D341Med (cell line): ENCODE data around the gene TEAD1.

Source experiments
- DNase-seq: peaks from one replicate; pipeline ENCODE4 v3.0.0; 2012; ENCODE audit warnings: low spot score

The TEAD1 gene

DNA sequence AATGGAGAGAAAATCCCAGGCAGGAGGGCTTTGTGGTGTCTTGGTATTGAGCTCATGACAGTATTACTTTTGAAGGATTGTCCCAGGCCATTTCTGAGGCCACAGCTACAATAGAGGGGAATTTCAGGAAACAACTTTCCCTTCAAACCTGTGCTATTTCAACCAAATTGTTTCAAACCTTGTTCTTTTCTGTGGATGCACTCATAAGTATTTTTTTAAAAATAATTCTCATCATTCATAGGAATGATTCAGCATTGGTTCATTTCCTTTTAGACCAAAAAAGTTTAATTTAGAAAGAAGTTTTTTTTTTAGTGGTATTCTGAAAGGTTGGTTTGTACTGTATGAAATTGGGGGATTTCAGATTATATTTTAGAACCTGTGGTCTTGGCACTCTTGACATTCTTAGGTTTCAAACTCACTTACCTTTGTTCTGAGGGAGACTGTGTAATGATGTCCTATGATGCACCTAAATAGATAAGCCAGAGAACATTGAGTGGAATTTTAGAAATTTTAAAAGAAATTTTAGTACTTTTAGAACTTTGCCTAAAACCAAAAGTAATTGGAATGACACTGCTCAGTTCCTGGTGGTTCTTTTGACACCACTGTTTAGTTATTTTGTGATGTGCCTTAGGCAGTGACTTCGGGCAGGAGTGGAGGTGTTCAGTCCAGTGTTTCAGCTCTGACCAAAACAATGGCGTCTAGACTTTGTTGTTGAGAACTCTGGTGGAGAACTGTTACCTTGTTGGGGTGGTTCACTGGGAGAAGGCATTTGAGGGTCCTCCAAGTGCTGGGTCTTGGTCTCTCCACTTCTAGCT lies 12.2 kb downstream of the TEAD1 start:
- no peak for DNase-seq

DNA sequence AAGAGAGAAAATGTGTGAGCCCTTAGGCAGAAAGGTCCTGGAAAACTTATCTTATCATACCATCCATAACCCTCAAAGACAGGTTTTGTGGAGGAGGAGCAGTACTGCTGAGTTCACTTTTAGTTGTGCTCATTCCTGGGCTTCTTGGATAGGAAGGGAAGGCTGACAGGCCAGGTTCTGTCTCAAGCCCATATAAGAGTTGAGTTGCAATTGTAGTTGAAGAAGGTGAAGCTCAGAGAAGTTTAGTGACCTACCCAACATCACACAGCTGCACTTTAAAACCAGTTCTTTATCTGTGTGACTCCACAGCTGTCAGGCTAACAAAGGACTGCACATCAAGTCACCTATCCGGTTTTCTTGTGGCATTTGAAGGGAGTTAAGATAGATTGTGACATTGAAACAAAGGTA lies 13.0 kb downstream of the TEAD1 start:
- DNase-seq = no peak

DNA sequence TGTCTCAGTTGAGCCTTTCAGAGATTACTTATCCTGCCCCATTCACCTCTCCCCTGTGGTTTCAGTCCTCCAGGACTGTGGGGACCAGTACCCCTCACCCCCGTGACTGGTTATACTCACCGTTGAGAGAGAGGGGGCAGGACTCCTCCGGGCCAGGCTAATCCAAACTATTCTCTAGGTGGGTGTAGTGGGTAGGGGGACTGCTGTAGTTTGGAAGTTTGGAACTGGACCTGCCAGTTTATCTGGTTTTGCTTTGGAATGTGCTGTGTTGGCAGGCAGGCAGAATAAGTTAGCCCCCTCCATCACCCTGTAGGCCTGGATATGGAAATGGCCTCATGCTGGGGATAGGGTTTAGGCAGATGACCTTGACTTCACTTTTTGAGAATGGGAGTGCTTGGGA lies 13.5 kb downstream of the TEAD1 start:
- no peak for DNase-seq

DNA sequence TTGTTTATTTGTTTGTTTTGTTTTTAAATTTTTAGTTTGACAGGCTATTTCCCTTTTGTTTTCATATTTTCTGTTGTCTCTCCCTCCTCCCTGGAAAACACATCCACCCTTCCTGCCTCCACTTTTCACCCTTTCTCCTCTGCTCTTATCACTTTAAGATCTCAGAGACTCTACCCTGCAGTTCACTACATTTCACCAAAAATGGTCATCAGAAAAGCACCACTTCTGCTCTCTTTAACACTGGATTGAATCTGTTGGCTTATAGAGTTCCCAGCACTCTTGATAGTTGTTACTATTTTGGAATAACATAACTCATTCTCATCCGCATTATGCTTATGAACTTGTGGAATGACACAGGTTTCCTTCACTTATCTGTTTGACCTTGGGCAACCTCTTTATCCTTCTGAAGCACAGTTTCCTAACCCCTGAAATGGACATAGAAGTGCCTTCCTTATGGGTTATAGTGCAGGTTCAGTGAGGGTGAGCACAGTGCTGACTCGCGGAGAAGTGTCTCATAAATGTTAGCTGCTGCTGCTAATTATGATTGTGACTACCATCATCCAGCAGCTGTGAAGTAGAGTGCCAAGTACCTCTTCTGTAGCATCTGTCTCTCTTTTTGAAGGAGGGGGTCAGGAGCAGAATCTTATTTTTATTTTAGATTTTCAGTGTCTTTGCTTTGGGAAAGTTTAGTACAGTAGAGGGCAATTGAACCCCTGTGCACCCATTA lies 15.0 kb downstream of the TEAD1 start:
- DNase-seq = no peak

DNA sequence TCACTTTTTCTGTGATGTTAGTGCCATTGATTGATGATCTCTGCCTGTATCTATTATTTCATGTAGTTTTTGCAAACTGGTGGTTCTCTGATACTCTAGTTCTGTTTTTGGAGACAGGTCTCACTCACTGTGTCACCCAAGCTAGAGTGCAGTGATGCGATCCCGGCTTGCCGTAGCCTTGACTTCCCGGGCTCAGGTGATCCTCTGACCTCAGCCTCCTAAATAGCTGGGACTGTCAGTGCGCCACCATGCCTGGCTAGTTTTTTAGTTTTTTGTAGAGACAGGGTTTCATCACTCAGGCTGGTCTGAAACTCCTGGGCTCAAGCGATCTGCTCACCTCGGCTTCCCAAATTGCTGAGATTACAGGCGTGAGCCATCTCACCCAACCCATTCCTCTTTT lies 16.4 kb downstream of the TEAD1 start:
- no peak for DNase-seq

DNA sequence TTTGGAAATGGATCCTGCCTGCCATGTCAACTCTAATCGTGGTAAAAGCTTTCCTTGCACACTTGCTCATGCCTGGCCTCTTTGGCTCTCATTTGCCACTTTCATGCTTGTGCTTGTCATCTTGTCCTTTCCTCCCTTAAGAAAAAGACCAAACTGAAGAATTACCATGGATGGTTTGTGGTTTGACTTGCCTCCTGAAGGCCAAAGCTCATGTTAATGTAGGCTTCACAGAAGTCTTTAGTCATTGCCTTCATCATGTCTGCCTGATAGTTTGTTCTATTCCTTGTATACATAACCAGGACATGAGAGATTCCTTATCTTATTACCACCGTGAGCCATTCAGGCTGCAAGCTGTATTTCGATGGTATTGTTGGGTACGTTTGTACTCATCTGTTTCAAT lies 17.3 kb downstream of the TEAD1 start:
- no peak for DNase-seq

DNA sequence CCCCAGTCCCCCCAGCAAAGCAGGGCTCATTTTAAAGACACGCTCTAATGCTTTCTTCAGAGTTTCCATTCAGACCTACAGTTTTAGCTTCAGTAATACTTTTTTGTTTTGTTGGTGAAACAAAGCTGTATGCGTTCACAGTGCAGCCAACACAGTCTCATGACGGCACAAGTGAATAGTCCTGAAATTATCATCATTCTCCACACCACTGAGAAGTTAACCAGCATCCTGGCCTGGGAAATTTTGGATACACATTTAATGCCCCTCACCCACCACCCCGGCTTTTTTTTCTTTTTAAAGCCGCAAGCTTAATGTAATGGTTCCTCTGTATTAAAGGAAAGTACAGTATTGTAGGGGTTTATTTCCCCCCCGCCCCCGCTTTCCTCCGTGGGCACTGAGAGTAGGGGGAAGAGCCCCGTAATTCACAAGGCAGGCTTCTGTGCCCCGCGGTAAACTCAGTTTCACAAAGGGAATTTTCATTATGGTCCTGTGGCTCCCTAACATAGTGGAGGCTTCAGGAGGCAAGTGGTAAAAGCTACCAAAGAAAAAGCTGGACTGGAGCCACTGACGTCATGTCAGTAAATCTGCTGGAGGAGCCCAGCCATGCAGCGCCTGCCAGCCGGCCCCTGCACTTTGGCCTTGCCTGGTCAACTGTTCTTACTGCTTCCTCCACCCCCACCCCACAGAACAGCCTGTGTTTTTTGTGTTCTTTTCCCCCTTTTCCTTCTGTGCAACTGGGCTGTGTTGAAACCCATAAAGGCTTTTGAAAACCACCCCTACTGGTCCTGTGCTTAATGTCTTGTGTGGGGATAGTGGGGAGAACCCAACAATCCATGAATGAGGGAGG lies 18.2 kb downstream of the TEAD1 start:
- DNase-seq = peak; percentile 47

DNA sequence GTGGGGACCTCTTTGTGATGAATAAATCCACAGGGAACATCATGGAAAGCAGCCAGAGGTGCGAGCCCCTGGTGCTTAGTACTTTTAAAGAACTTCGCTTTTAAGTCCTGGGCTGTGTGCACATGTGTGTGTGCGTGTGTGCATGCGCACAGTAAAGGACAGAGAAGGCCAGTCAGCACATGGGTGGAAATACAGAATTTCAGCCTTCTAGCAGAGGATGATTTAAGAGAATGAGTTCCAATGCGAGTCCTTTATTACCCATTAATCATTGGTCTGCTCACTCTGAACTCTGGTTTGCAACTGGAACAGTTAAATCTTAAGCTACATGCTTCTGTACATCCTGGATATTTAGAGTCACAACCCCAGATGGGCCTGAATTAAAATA lies 18.9 kb downstream of the TEAD1 start:
- DNase-seq = no peak

DNA sequence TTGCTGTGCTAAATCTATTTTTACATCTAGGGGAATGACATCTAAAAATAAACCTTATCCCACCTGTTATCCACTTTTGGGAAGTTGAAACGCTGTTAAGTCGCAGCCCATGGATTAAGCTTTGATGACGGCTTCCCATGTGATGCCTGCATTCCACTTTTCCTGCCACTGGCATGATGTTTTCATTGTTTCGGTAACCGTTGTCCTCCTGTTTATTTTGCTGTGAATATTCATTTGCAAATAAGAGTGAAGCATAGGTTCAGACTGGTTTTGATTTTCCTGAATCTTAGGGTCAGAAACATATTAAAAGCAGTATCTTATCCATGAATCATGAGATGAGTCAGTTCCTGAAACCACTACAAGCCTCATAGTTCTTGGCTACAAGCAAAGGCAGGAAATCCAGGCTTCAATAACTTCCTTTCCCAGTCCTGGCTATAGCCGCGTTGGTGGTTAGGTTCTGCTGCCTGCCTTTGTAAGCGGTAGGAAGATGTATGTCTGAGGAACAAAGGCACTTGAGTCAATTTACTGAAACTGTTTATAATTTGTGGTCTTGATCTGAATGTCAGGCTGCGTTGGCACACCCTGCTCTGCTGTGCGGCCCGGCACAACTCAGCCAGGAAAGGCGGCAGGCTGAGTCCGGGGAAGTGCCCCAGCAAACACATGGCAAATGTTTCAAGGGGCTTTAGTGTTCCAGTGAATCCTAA lies 19.4 kb downstream of the TEAD1 start:
- DNase-seq = no peak

DNA sequence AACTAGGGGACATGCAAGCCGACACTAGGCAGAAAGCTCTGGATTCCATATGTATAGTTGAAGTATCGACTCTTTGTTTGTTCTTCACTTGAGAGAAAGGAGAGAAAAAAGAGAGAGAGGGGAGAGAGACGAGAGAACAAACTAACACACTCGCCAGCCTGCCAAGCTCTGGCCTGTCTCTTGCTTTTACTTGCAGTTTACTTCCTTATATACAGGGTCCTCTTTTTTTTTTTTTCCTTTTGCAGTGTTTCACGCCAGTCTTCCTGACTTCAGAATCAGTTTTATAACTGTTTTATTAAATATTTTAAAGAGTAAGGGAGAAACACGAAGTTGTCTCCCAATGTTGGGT lies 19.9 kb downstream of the TEAD1 start:
- DNase-seq = no peak

DNA sequence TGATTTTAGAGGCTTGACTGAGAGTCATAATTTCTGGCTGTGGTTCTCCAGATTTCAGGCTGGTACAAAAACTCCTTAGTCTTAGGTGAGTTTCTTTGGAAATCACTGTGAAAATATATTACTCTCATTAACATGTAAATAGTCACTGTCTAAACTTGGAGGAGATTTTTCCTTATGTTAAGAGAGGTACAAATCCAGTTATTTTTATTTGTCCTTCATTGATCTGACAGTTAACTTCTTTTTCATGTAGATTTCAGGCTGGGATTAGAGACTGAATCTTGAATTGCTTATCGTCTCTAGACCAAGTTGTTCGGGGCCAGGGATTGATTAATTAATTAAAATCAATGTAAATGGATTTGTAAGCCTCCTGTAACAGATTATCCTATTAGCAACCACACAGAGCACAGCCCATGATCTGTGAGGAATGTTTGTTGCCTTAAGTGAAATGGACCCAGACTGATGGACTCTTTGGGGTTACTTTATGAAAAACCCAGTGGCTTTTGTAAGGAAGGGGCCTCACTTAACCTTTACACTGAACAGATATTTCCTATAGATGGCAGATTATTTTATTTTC lies 21.1 kb downstream of the TEAD1 start:
- peak; percentile 44 for DNase-seq

DNA sequence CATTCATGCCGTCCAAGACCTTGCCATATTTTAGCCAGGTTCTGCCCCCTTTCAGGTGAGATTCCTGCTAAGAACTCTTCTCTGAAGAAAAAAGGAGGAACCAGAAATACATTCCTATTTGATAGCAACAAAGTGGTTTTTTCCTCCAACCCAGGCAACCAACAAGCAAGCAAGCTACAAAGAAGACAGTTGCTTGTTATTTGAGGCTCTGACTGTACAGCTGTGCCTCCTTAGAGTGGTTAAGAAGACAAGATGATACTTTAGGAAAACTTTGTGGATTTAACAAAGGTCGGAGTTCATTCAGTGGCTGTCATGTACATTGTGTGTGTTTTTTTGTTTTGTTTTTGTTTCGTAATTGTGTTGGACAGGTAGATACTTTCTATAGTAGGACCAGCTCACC lies 21.7 kb downstream of the TEAD1 start:
- no peak for DNase-seq

DNA sequence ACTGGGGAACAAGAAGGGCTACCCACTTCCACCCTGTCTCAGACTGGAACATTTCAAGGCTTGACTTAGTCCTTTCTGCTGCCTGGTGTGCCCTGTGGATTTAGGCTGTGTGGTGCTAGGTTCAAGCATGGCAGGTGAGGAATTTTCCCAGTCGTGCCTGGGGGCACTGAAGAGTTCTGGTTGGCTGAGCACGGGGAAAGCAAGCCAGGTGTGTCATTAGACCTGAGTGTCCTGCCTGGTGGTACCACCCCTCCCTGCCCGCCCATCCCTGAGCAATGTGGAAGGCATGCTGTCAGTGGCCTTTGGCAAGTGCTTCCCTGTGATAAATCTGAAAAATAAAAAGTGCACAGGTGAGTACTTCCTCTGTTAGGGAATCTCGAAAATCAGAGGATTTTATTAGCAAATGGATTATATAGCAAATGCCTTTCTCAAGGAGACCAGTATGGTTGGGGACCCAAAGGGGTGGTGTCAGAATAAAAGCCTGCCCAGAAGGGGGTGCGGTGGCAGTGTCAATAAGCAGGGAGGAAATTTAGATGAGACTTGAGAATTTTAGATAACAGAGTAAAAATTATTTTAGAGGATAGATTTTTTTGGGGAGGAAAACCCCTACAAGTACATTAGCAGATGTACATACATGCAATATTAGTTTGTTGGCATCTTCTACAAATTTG lies 22.8 kb downstream of the TEAD1 start:
- no peak for DNase-seq

DNA sequence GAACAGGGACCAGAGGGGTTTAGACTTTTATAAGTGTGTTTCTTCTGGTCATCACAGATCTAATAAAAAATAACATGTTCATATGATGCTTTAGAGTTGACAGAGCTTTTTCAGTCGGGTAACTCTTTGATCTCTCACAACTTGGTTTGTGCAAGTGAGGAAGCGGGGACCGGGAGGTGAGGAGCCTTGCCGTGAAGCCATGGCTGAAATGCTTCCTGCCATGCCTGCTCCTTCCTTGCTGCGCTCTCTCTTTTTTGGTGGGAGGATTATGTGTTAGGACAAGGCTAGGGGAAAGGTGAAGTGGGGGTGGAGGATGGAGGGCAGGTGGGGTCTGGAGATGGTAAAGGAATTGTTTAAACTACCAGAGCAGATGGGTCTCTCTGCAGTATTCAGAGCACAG lies 23.8 kb downstream of the TEAD1 start:
- no peak for DNase-seq

DNA sequence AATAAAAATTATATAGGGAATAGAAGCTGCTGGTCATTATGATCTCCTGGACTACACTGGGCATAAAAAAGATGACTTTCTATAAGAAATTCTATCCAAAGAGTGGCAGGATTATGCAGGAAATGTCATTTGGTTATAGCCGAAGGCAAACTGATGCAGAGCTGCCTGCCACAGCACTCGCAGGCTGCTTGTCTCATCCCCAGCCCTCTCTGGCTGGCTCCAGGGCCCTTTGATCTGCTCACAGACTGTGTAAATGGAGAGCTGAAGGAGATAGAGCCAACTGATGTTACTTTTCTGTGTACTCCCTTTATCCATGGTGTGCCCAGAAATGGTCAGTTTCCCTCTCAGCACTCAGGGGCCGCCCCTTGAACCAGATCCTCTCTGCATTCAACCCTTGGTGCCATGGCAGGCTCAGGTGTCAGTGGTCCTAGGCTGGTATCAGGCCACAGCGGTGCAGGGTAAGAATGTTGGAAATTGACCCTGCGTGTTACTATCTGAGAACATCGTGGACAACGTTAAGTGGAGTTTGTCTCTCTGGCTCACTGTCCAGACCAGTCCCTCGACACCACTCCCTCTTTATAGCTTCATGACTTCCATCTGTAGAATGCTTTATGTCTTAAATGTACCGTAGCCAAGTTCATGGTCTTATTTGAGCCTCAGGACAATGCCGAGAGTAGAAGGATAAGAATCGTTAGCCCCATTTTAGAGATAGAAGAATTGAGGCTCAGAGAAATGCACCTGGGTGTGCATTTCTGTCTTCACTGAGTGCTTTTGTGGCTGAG lies 27.8 kb downstream of the TEAD1 start:
- no peak for DNase-seq

DNA sequence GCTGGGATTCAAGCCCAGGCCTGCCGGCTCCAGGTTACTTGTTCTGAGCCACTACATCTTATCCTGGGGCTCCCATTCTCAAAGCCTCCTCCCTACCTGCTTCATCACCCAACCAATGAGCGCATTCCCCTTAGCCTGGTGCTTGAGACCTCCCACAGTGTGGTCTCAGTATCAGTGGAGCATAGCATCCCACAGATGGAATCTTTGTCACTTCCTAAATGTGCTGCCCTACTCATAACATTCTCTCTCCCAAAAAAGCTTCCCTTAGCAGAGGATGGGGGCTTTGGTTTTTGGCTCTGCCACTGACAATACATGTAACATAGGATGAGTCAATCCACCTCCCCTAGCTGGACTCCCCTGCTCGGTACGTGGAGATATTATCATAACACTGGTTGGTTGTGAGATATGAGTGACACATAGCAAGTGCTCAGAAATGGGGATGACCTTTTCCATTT lies 28.8 kb downstream of the TEAD1 start:
- no peak for DNase-seq

DNA sequence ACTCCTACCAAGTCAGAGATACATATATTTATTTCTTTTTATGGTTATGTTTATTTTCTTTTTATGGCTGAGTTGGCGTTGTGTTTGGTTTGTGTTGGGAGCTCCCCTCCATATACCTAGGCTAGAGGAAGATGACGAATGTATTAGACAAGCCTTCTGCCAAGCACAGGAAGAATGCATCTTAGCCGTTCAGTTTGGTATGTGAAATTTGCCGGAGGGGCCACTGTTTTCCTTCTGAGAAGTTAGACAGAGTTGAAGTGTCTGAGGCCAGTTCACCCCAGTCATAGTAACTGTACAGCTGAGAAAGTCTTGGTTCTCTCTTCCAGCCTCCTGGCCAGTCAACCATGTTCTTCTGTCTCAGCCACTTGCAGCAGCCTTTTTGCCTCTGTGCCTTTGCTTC lies 29.8 kb downstream of the TEAD1 start:
- no peak for DNase-seq

DNA sequence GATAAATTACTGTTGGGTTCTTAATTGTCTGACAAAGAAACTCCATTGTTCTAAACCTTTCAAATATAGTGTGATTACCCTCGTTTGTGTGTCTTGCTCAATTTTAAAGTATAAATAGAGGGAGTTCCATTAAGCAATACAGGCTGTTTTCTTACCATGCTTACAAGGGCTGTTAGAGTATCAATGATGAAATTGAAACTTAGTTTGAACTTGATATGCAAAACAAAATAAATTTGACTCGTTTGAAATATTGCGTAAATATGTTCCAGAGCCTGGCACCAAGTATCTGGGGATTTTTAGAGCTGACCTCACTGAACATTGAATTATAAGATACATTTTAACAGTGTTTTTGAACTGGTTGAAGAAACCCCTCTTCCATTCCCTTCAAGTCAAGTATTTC lies 31.7 kb downstream of the TEAD1 start:
- no peak for DNase-seq

DNA sequence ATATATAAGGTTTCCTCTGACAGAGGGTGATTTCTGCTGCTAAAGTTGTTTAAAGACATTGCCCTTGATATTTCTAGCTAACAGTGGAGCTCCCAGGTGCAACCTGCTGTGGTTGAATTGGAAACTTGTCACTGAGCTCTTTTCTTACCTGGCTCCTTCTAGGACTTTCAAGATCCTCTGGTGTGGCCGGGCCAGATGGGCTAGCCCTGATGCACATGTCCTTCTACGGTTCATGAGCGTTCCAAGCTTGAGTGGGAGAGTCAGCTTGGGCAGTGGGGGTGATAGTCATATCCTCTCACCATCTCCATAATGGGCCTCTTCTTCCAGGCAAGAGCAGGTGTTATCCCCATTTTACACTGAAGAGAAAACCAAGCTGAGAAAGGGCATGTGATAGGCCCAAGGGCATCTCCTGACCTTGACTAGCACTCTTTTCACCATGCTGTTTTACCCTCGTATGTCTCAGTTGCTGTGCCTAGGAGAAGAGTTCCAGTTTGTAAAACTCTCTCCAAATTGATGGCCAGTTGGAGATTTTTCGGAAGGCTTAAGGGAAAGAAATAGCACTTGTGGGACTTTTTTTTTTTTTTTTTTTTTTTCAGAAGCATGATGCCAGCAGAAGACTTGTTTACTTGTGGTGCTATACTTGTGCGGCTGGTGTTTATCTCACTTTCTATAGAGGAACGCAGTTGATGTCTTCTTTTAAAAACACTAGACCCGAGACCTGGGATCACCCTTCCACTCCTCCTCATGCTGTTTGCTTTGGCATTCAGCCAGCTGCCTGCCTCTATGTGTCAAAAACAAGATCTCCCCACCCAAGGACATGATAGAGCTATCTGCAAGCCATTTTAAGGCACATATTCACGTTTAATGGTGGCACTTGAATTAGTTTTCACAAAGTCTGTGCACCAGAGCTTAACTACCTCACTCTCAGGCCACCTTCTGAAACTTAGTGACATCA lies 32.6 kb downstream of the TEAD1 start:
- no peak for DNase-seq
